Left kidney (tissue), 8 donors: ENCODE measurements around the gene CLDN20. TPM values are rescaled to one million over a fixed set of nuclear protein-coding genes. Genes with fewer than 3 reads are reported as not detected.
"Not testable (repeated sequence)": the region's sequence is repeated elsewhere in the genome, so short reads cannot be mapped to it uniquely, and the experiment has no call there.

Source experiments
- DNase-seq: peaks from one replicate; pipeline ENCODE4 v3.0.0-alpha.2; 2013
- long read RNA-seq, 8 donors: transcript quantifications; one replicate each; lab custom pipeline, GENCODE V29; 2026
- polyA plus RNA-seq: library from polyadenylated mRNA; unstranded; fragments of 120-200 nt; gene quantifications from one replicate; pipeline ENCODE4 v1.2.1, GENCODE V29; 2013; ENCODE audit not compliant: insufficient read length

CLDN20 gene
- polyA plus RNA-seq: 3.3 TPM
- long read RNA-seq, donor 1: 0 reads
- long read RNA-seq, donor 2, partial matches to known transcripts: 10 of 19 reads
- long read RNA-seq, donor 2, other reads (novel, unspliced or antisense): 9 of 19 reads
- long read RNA-seq, donor 3: 0 reads
- long read RNA-seq, donor 4: 0 reads
- long read RNA-seq, donor 5, partial matches to known transcripts: 13 of 41 reads
- long read RNA-seq, donor 5, other reads (novel, unspliced or antisense): 28 of 41 reads
- long read RNA-seq, donor 6: 0 reads
- long read RNA-seq, donor 7: 0 reads
- long read RNA-seq, donor 8: 0 reads

- DNase-seq: no peak
These were observed at the start of gene CLDN20 for GRCh38 chr6:155263373-155264063. Gene CLDN20, plus strand, starts transcription at chr6:155264013. Its CDS starts 11,707 bp downstream, at chr6:155275720.

GRCh38 chr6:155215906-155216305, 47.9 kb upstream of the CLDN20 start:
- DNase-seq: no peak

- DNase-seq: no peak
These were observed 47.3 kb upstream of the CLDN20 start for GRCh38 chr6:155216312-155217046.

GRCh38 chr6:155218711-155219110, 45.1 kb upstream of the CLDN20 start:
- not testable (repeated sequence) for DNase-seq

- no peak for DNase-seq
These were observed 44.5 kb upstream of the CLDN20 start for GRCh38 chr6:155219299-155219698.

GRCh38 chr6:155219858-155220301, 43.9 kb upstream of the CLDN20 start:
- DNase-seq: no peak

GRCh38 chr6:155221086-155221485, 42.7 kb upstream of the CLDN20 start:
- no peak for DNase-seq

- DNase-seq: no peak
These were observed 41.3 kb upstream of the CLDN20 start for GRCh38 chr6:155222506-155222905.

GRCh38 chr6:155223646-155224451, 40.0 kb upstream of the CLDN20 start:
- DNase-seq: no peak

GRCh38 chr6:155224618-155225017, 39.2 kb upstream of the CLDN20 start:
- no peak for DNase-seq

- DNase-seq: no peak
These were observed 36.8 kb upstream of the CLDN20 start for GRCh38 chr6:155227046-155227445.

- no peak for DNase-seq
These were observed 35.2 kb upstream of the CLDN20 start for GRCh38 chr6:155228546-155229166.

GRCh38 chr6:155230975-155231374, 32.8 kb upstream of the CLDN20 start:
- DNase-seq: not testable (repeated sequence)

- no peak for DNase-seq
These were observed 31.0 kb upstream of the CLDN20 start for GRCh38 chr6:155232848-155233247.

- DNase-seq: no peak
These were observed 29.6 kb upstream of the CLDN20 start for GRCh38 chr6:155234167-155234566.

GRCh38 chr6:155234687-155235086, 29.1 kb upstream of the CLDN20 start:
- DNase-seq: no peak

GRCh38 chr6:155235087-155235486, 28.7 kb upstream of the CLDN20 start:
- no peak for DNase-seq

- DNase-seq: no peak
These were observed 26.2 kb upstream of the CLDN20 start for GRCh38 chr6:155237613-155238012.

GRCh38 chr6:155240905-155241600, 22.8 kb upstream of the CLDN20 start:
- no peak for DNase-seq

- no peak for DNase-seq
These were observed 21.8 kb upstream of the CLDN20 start for GRCh38 chr6:155241966-155242365.

- DNase-seq: no peak
These were observed 19.4 kb upstream of the CLDN20 start for GRCh38 chr6:155244434-155244833.
